Uterus (tissue), 2 donors: ENCODE measurements around the gene RAD51B.

ENCODE experiments used
- CTCF ChIP-seq, 4 experiments: fragments of 200-600 bp in 2 of 4; fragments of 450-650 bp in 2 of 4; sonication (generic) in 2 of 4; IDR thresholded peaks; one replicate each; pipeline ENCODE4 v1.5.1; 2016 to 2019; ENCODE audit warnings: antibody characterized with exemption in 4 of 4, mild to moderate bottlenecking in 2 of 4, moderate library complexity in 1 of 4
- POLR2A ChIP-seq, 2 donors: fragments of 450-650 bp; IDR thresholded peaks; one replicate each; pipeline ENCODE4 v1.6.1; 2016; ENCODE audit warnings: antibody characterized with exemption in 2 of 2, mild to moderate bottlenecking in 1 of 2, moderate library complexity in 1 of 2

- TF ChIP-seq CTCF (IDR thresholded peaks at IDR 0.05) (no peak), POLR2A (IDR thresholded peaks at IDR 0.05) (no peak)
Observed at GRCh38 chr14:68777644-68778043, 958.1 kb downstream of the RAD51B start.
